ENCODE results near the gene TNFSF13B. TPM values are rescaled to one million over a fixed set of nuclear protein-coding genes. Genes with fewer than 3 reads are reported as not detected.

TNFSF13B gene
- total and polyA plus RNA-seq, 9 donors = 0.88 to 5.9 (median 1.9) TPM

- H3K9me3 ChIP-seq = no peaks in the 10 kb centered on the region
- H3K27me3 ChIP-seq = no peaks in the 10 kb centered on the region
- H3K4me1 ChIP-seq (ENCODE audit: insufficient read depth) = no peaks in the 10 kb centered on the region
- H3K36me3 ChIP-seq = no peaks in the 10 kb centered on the region
- 0 to 35% (median 28%) methylated on average over 1 of the region's 1 CpG for whole genome bisulfite sequencing, 3 donors
- no peak overlapping the region for H3K27ac ChIP-seq
- DNase-seq = no peak
- intact Hi-C loops (cut with DNase I) = no loop called here
- no peak for TF ChIP-seq CTCF (IDR thresholded peaks at IDR 0.05)
- TF ChIP-seq EP300 (IDR thresholded peaks at IDR 0.05) = no peak
- TF ChIP-seq POLR2A (IDR thresholded peaks at IDR 0.05) = no peak
- no peak overlapping the region for H3K4me3 ChIP-seq
These were observed 79.8 kb downstream of the TNFSF13B start for GRCh38 chr13:108349269-108349668.

GRCh38 chr13:108350579-108350978 is 81.1 kb downstream of the TNFSF13B start:
- Histone ChIP-seq H3K27me3 (no peaks in the 10 kb centered on the region), H3K4me1 (ENCODE audit: insufficient read depth) (no peaks in the 10 kb centered on the region), H3K27ac (no peak overlapping the region), H3K9me3 (no peaks in the 10 kb centered on the region), H3K36me3 (no peaks in the 10 kb centered on the region), H3K4me3 (no peak overlapping the region)
- intact Hi-C loops (cut with DNase I) = no loop called here
- no peak for DNase-seq
- TF ChIP-seq CTCF (IDR thresholded peaks at IDR 0.05) (no peak), EP300 (IDR thresholded peaks at IDR 0.05) (no peak), POLR2A (IDR thresholded peaks at IDR 0.05) (no peak)
- WGBS, 3 donors = 75 to 85% (median 79%) methylated on average over 9 of the region's 9 CpGs

- no peak for DNase-seq
- H3K27ac ChIP-seq = no peak overlapping the region
- no peaks in the 10 kb centered on the region for H3K27me3 ChIP-seq
- no peaks in the 10 kb centered on the region for H3K36me3 ChIP-seq
- H3K4me3 ChIP-seq = no peak overlapping the region
- no peaks in the 10 kb centered on the region for H3K4me1 ChIP-seq (ENCODE audit: insufficient read depth)
- 5 to 20% (median 11%) methylated on average over 3 of the region's 3 CpGs for WGBS, 3 donors
- intact Hi-C loops (cut with DNase I) = no loop called here
- H3K9me3 ChIP-seq = no peaks in the 10 kb centered on the region
- no peak for TF ChIP-seq EP300 (IDR thresholded peaks at IDR 0.05)
- no peak for TF ChIP-seq POLR2A (IDR thresholded peaks at IDR 0.05)
- TF ChIP-seq CTCF (IDR thresholded peaks at IDR 0.05) = no peak
These were observed 83.1 kb downstream of the TNFSF13B start for GRCh38 chr13:108352599-108352998.

- no peaks in the 10 kb centered on the region for H3K36me3 ChIP-seq
- H3K27ac ChIP-seq = no peak overlapping the region
- TF ChIP-seq CTCF (IDR thresholded peaks at IDR 0.05) (no peak), POLR2A (IDR thresholded peaks at IDR 0.05) (no peak), EP300 (IDR thresholded peaks at IDR 0.05) (no peak)
- H3K9me3 ChIP-seq = no peaks in the 10 kb centered on the region
- 89 to 93% (median 90%) methylated on average over 3 of the region's 3 CpGs for WGBS, 3 donors
- H3K4me3 ChIP-seq = no peak overlapping the region
- no peaks in the 10 kb centered on the region for H3K27me3 ChIP-seq
- no peaks in the 10 kb centered on the region for H3K4me1 ChIP-seq (ENCODE audit: insufficient read depth)
- intact Hi-C loops (cut with DNase I) = no loop called here
- no peak for DNase-seq
These were observed 87.7 kb downstream of the TNFSF13B start for GRCh38 chr13:108357228-108357627.

Small RNAs within 50 kb of the gene (small RNA-seq; reads per million reads assigned to genes)
- gene RNA5SP39 = not detected

Other genes starting within 250 kb of the TNFSF13B start
- 1 to 10 TPM; 4.3 to 7.2 (median 5.1) TPM for gene LIG4, start 54.2 kb upstream of the TNFSF13B start, total RNA-seq
- gene LIG4, start 54.2 kb upstream of the TNFSF13B start, polyA plus RNA-seq = 1 to 10 TPM; 3.5 to 6.6 TPM
- 10 to 100 TPM in 1 of 7 donors, 1 to 10 TPM in 6; 7.2 to 13.7 (median 9.4) TPM for gene ABHD13, start 51.3 kb upstream of the TNFSF13B start, total RNA-seq
- gene ABHD13, start 51.3 kb upstream of the TNFSF13B start, polyA plus RNA-seq = 1 to 10 TPM; 6.0 to 6.3 TPM